GM12875 (cell line): ENCODE measurements around the gene TRIM24.
A peak's percentile ranks its signal among the peaks of the same experiment; 100 is the strongest.

Source experiments
- H3K4me3 ChIP-seq: one replicate; pipeline ENCODE4 v1.5.1; 2011; ENCODE audit warnings: low read depth, low read length, control low read depth
- CTCF ChIP-seq: IDR thresholded peaks from 2 replicates; pipeline ENCODE4 v1.5.1; 2011; ENCODE audit warnings: low read depth, mild to moderate bottlenecking, control low read depth, inconsistent platforms, low read length, moderate library complexity, borderline replicate concordance; ENCODE audit not compliant: insufficient read depth

Gene TRIM24

GRCh38 chr7:138442822-138443221 is 17.2 kb upstream of the TRIM24 start:
- H3K4me3 ChIP-seq: no peak overlapping the region
- no peak for TF ChIP-seq CTCF

- peak; percentile 55 for TF ChIP-seq CTCF
- no peak overlapping the region for H3K4me3 ChIP-seq
Measured at GRCh38 chr7:138449580-138449979, 10.5 kb upstream of the TRIM24 start.

GRCh38 chr7:138455609-138456008 is 4.5 kb upstream of the TRIM24 start:
- no peak overlapping the region for H3K4me3 ChIP-seq
- no peak for TF ChIP-seq CTCF

- no peak overlapping the region for H3K4me3 ChIP-seq
- no peak for TF ChIP-seq CTCF
Measured at GRCh38 chr7:138456220-138456619, 3.8 kb upstream of the TRIM24 start.

GRCh38 chr7:138458576-138459412 is 1.3 kb upstream of the TRIM24 start:
- no peak overlapping the region for H3K4me3 ChIP-seq
- no peak for TF ChIP-seq CTCF

- H3K4me3 ChIP-seq: peak overlapping the region; percentile 39
- no peak for TF ChIP-seq CTCF
Measured at GRCh38 chr7:138459413-138460175, 465 bp upstream of the TRIM24 start.
